Lower lobe of right lung (tissue), 2 donors: ENCODE results near the gene SNRPB. TPM values are rescaled to one million over a fixed set of nuclear protein-coding genes. Genes with fewer than 3 reads are reported as not detected.

Experiments used
- ATAC-seq, 2 donors: fragments of 200-7000 bp; cut with Tn5 transposase; one replicate each; pipeline ENCODE4 v1.9.1; 2020 to 2022; ENCODE audit warnings: mild to moderate bottlenecking in 2 of 2, moderate library complexity in 2 of 2
- DNase-seq: peaks from one replicate; pipeline ENCODE4 v3.0.0-alpha.2; 2020
- H3K27ac ChIP-seq: fragments of 200-600 bp; one replicate; pipeline ENCODE4 v1.8.0; 2022
- H3K27me3 ChIP-seq: fragments of 200-600 bp; one replicate; pipeline ENCODE4 v1.8.0; 2022; ENCODE audit warnings: low read depth
- H3K36me3 ChIP-seq: fragments of 200-600 bp; one replicate; pipeline ENCODE4 v1.8.0; 2022; ENCODE audit warnings: mild to moderate bottlenecking
- H3K4me1 ChIP-seq: fragments of 200-600 bp; one replicate; pipeline ENCODE4 v1.8.0; 2022
- H3K4me3 ChIP-seq: fragments of 200-600 bp; one replicate; pipeline ENCODE4 v1.8.0; 2022; ENCODE audit warnings: mild to moderate bottlenecking
- H3K9me3 ChIP-seq: fragments of 200-600 bp; one replicate; pipeline ENCODE4 v1.8.0; 2022
- intact Hi-C: fragments of 100-400 bp; cut with DNase I; formaldehyde crosslinking; loops from one replicate; pipeline ENCODE4 v1.11.0; 2022
- total RNA-seq: library from RNA; stranded (reverse); fragmentation: NEBNext Ultra II Directional; extraction: Animal tissue kit (Norgen Biotek cat#: 25700); gene quantifications from one replicate; pipeline ENCODE4 v1.2.1, GENCODE V29; 2021
- TF ChIP-seq, protein P1 (sequence below): fragments of 200-600 bp; IDR thresholded peaks from one replicate; pipeline ENCODE4 v1.8.0; 2022; ENCODE audit warnings: antibody characterized with exemption, mild to moderate bottlenecking
- donor health status: DM: no; HTN: yes; CAD: no; lungs with severe emphysema.

SNRPB gene
- total RNA-seq, 1 donor from 2014 or later: 78.8 TPM

DNA sequence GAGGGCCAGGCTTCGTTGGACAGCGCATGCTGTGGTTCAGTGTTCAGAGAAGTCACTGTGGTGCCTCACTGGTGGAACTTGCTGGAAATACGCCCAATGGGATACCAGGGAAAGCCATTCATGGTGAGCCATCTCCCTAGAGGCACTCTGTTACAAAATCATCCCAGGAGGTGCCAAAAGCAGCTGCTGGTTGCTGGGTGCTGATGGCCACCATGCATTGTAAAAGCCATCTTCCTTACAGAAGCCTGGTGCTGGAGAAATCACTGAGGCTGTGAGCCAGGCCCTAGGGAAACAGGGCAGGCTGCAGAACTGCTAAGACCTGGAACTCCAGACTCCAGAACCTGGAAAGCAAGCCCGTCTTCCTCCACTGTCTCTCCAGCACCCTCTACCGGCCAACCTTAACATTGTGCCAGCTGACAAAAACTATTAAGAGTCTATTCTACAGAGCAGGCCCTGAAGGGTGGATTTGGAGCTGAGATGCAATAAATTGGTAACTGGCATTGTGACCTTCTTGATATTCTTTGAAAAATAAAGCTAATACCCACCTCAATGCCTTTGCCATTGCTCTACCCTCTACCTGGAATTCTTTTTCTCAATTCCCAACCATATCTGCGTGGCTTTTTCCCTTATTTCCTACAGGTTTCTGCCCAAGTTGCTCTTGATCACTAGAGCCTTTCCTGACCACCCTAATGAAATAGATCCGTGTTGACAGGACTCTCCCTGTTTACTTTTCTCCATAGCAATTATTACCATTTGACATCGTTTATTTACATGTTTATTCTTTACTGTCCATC, 18.5 kb downstream of the SNRPB start:
- Histone ChIP-seq H3K36me3 (no peaks in the 10 kb centered on the region), H3K9me3 (no peaks in the 10 kb centered on the region), H3K27ac (no peak overlapping the region), H3K4me3 (no peak overlapping the region), H3K4me1 (no peaks in the 10 kb centered on the region), H3K27me3 (no peaks in the 10 kb centered on the region)
- DNase-seq (no peak), ATAC-seq (peak; percentile 79 to 84)
- TF ChIP-seq, protein P1, sequence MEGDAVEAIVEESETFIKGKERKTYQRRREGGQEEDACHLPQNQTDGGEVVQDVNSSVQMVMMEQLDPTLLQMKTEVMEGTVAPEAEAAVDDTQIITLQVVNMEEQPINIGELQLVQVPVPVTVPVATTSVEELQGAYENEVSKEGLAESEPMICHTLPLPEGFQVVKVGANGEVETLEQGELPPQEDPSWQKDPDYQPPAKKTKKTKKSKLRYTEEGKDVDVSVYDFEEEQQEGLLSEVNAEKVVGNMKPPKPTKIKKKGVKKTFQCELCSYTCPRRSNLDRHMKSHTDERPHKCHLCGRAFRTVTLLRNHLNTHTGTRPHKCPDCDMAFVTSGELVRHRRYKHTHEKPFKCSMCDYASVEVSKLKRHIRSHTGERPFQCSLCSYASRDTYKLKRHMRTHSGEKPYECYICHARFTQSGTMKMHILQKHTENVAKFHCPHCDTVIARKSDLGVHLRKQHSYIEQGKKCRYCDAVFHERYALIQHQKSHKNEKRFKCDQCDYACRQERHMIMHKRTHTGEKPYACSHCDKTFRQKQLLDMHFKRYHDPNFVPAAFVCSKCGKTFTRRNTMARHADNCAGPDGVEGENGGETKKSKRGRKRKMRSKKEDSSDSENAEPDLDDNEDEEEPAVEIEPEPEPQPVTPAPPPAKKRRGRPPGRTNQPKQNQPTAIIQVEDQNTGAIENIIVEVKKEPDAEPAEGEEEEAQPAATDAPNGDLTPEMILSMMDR: peak; percentile 81
- intact Hi-C loops: no loop called here

DNA sequence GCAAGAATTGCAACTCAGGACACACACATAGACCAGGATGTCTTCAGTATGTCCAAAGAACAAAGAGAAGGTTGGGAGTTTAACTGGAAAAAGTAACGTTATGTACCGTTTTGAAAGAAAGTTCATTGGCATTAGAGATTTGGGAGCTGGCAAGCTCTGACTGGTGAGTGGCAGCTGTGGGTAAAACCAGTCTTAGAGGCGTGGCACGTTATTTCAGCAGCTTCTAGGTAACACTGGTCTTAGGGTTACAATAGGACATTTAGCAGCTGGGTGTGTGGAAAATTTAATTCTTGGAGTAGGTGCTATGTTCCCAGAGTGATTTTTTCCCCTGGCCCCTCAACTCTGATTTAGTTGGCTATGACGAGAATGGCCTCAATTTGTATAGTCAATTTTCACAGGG, 19.2 kb downstream of the SNRPB start:
- no peak for DNase-seq
- no peak for ATAC-seq
- intact Hi-C loops: no loop called here

DNA sequence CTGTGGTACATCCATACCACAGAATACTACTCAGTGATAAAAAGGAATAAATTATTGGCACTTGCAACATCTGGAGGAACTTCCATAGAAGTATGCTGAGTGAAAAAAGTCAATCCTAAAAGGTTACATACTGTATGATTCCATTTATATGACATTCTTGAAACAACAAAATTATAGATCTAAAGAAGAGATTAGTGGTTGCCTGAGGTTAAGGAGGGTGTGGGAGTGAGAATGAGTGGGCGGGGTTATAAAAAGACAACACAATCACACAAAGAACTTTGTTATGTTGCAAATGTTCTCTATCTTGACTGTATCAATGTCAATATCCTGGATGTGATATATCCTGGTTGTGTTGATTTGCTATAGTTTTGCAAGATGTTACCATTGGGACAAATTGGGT, 21.2 kb downstream of the SNRPB start:
- no peak for ATAC-seq
- no peaks in the 10 kb centered on the region for H3K36me3 ChIP-seq
- no peak overlapping the region for H3K27ac ChIP-seq
- no peaks in the 10 kb centered on the region for H3K9me3 ChIP-seq
- TF ChIP-seq, protein P1: no peak
- H3K4me3 ChIP-seq: no peak overlapping the region
- intact Hi-C loops: no loop called here
- DNase-seq: no peak
- no peaks in the 10 kb centered on the region for H3K4me1 ChIP-seq
- no peaks in the 10 kb centered on the region for H3K27me3 ChIP-seq

More for the DNA sequence above, 19.2 kb downstream of the SNRPB start:
- no peaks in the 10 kb centered on the region for H3K9me3 ChIP-seq
- no peak overlapping the region for H3K27ac ChIP-seq
- H3K27me3 ChIP-seq: no peaks in the 10 kb centered on the region
- no peak overlapping the region for H3K4me3 ChIP-seq
- H3K36me3 ChIP-seq: no peaks in the 10 kb centered on the region
- TF ChIP-seq, protein P1: no peak
- no peaks in the 10 kb centered on the region for H3K4me1 ChIP-seq

DNA sequence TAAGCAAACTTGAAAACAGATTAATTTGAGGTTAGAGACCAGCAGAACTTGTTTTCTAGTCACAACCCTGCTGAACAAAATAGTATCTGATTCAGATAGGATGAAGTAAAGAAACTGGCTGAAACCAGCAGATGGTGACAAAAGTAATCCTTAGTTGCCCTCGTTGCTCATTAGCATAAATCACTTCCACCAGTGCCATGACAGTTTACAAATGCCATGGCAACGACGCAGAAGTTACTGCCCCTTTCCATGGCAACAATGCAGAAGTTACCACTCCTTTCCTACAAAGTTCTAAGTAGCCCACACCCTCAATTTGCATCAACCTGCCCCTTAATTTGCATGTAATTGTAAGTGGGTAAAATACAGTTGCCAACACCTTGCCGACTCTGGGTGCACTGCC, 23.7 kb downstream of the SNRPB start:
- Histone ChIP-seq H3K9me3 (no peaks in the 10 kb centered on the region), H3K4me3 (no peak overlapping the region), H3K27me3 (no peaks in the 10 kb centered on the region), H3K4me1 (no peaks in the 10 kb centered on the region), H3K27ac (no peak overlapping the region), H3K36me3 (no peaks in the 10 kb centered on the region)
- no peak for ATAC-seq
- TF ChIP-seq, protein P1: no peak
- intact Hi-C loops: no loop called here
- no peak for DNase-seq

DNA sequence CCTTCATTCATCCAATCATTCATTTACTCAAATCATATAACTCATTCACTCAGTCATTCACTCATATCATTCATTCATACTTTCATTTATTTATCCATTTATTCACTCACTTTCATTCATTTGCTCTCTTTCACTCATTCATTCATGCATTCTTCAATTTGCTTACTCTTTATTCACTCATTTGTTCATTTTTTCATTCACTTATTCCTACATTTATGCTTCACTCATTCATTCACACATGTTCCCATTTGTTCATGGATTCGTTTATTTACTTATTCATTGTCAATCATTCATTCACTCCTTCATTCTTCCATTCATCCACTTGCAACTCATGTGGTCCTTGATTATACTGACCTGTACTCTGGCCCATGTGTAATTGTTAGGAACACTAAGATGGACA, 39.4 kb downstream of the SNRPB start:
- no peak for DNase-seq
- TF ChIP-seq, protein P1: no peak
- intact Hi-C loops: no loop called here
- no peak overlapping the region for H3K27ac ChIP-seq
- no peaks in the 10 kb centered on the region for H3K36me3 ChIP-seq
- H3K4me1 ChIP-seq: no peaks in the 10 kb centered on the region
- H3K27me3 ChIP-seq: no peaks in the 10 kb centered on the region
- H3K9me3 ChIP-seq: no peaks in the 10 kb centered on the region
- H3K4me3 ChIP-seq: no peak overlapping the region
- no peak for ATAC-seq
